Activated T-cell treated with anti-CD3 and anti-CD28 coated beads for 24 hours (primary cell): ENCODE data around the gene SPESP1.

Experiments used
- DNase-seq: peaks from one replicate; pipeline ENCODE4 v3.0.0-alpha.2; 2020; ENCODE audit warnings: low read depth

Gene SPESP1

DNA sequence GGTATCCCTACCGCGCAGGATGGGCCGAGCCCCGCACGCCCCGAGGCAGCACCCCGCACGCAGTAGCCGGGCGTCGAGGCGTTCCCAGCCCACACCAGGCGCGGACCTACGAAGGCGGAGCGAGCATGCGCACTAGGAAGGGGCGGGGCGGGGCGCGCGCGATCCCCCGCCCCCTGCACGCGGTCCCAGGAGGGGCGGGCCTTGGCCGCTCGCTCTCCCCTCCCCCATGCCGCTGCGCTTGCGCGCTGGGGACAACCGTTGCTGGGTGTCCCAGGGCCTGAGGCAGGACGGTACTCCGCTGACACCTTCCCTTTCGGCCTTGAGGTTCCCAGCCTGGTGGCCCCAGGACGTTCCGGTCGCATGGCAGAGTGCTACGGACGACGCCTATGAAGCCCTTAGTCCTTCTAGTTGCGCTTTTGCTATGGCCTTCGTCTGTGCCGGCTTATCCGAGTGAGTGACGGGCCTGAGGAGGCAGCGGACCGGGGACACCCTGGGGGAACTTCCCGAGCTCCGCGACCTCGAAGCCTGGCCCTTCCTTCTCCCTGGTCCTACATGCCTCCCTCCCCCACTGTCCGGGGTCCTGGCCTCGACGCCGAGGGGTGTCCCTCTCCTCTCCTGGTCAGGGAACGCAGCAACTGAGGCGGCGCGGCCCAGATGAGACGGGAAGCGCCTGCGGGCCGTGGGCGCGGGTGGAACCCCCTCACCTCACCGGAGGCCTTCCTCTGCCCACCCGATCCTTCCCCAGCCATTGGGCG lies at the start of gene SPESP1:
TSS of gene SPESP1 (plus strand) at position 258 of the 755 bp plus-strand sequence. CDS start at position 387, 129 bp downstream.
- peak; percentile 25 for DNase-seq

DNA sequence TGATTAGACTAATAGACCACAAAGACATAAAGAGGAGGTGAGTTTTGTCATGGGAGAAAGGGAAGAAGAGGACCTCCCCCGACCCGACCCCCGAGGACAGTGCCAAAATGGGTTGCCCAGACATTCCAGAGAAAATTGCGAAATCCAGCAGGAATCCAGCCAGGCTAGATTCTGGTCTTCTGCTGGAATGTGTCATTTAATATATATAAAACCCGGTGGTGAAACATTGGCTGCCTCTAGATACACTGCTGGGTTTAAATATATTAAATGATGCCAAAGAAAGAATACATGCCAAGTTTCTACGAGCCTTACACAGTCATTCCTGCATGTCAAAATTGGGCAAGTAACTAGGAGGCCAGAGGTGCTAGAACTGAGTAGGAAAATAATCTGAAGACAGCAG lies 45.3 kb upstream of the SPESP1 start:
- DNase-seq = no peak

DNA sequence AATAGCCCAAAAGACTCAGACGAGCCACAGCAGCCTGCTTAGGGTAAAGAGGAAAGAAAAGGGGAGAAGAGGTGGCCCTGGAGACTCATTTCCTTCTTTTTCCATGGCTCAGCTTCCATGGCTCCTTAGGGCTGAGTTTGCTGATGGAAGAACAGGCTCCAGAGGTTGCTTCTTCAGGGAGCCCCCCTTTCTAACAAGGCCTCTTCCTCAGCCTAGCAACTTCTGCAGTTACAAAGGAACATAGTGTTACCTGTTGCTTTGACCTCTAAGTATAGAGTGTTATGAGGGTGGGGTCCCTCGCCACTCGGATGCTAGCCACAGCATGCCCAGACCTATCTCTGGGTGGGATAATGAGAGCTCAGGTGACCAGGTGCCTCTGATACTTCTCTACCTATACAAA lies 43.2 kb upstream of the SPESP1 start:
- DNase-seq = no peak

DNA sequence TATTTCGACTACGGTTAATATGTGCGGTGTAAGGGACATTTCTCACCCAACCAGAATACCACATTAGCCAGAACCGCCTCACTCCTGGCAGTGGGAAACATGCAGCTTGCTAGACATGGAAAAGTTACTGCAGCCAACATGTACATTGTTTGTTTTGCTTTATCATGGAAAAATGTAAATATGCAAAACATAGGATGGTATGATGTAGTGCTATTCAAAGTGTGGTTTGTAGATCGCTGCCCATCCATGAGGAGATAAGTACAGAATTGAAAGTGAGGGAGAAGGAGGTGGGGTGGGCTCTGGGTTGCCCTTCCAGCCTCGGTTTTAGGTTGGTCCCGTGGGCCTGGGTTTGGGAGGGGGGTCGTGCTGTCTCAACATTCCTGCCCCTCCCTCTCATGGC lies 42.5 kb upstream of the SPESP1 start:
- DNase-seq = no peak

DNA sequence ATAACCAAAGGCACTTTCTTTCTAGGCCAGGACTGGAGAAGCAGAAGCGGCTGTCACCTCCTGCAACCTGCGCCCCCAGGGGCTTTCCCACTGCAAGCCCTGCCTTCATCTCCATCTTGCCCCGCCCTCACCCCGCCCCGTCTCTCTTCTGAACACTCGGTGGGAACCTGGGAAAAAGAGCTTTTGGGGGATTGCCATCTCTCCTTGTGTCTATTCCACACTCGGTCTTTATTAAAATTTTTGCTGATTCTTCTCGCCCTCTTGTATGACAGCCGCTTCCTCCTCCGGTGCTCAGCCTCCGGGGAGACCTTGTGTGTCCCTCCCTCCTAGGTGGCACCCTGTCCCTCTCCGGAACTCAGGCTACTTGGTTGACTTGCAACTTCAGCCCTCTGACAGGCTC lies 41.9 kb upstream of the SPESP1 start:
- DNase-seq = no peak

DNA sequence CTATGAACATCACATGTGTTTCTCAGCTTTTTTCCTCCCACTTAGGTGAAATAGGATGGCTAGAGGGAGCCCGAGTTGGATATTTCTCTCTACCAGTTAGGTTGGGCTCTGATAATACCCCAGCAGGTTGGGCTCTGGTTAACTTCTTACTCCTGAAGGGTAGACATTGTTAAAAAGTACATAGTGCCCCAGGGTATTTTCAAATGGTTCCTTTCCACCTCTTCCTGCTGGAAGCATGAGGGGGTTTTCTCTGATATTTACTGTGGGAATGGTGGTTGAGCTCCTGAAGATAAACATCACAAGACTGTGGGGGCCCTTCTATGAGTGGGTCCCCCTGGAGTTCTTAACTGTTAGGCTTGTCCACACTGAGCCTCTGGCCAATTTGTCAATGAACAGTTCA lies 36.1 kb upstream of the SPESP1 start:
- no peak for DNase-seq

DNA sequence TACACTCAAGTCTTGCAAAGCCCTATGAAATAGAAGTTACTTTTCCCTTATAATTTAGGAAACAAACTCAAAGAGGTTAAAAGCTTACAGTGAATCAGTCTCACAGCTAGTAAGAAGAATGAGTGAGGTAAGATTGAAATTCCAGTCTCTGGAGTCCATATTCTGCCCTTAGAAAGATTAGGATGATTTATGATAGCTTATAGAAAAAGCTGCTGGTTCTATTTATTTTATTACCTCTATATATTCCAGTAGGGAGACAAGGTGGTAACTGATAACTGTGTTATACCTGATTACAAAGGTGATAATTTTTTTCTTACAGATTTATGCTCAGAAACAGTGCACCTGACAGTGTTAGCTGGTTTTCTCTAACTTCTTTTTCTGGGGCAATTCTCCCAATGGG lies 34.1 kb upstream of the SPESP1 start:
- DNase-seq = no peak

DNA sequence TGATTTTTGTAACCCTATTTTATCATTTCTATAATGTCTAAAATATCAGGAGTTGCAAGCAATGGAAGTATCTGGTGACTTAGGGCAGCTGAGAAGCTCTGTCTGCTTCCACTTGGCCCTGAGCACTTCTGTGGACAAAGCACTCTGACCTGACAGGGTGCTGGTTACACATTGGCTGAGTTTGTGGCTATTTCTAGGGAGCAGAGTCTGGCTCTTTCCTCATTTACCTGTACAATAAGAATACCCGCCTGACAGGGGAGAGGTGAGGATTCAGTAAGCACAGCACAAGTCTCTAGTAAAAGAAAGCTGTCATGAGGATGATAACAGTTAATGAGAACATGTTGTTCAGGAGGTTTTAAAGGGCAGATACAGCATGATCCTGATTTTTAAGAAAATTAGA lies 33.3 kb upstream of the SPESP1 start:
- DNase-seq = no peak

DNA sequence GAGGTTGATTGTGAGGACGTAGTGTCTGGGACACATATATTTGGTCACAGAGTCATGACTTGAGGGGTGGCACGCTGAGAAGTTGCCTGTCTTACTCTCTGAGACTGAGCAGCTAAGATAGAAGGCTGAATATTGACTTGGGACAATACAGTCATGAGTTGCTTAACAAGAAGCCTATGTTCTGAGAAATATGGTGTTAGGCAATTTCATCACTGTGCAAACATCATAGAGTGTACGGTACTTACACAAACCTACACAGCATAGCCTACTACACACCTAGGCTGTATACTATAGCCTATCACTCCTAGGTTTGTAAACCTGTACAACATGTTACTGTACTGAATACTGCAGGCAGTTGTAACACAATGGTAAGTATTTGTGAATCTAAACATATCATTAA lies 30.3 kb upstream of the SPESP1 start:
- DNase-seq = no peak

DNA sequence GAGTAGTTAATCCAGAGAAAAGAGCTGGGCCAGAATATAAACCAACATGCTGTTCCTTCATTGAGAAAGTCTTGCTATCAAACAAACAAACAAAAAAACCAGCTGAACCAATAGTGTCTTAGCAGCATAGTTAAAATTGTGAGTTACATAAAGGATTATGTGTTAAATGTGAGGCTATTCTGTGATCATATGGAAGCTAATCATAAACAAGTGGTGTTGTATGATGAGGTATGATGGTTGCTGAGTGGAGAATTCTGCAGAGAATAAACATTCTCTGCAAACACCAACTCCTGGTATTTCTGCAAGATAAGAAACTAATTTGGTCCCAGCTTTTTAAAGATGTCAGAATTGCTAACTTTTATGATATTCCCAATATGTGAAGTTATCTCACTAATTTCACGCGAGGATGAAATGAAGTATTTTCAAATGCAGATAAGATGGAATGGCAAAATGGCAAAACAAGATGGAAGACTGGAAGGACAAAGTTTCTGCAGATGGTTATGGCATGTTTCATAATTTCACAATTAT lies 22.9 kb upstream of the SPESP1 start:
- no peak for DNase-seq

DNA sequence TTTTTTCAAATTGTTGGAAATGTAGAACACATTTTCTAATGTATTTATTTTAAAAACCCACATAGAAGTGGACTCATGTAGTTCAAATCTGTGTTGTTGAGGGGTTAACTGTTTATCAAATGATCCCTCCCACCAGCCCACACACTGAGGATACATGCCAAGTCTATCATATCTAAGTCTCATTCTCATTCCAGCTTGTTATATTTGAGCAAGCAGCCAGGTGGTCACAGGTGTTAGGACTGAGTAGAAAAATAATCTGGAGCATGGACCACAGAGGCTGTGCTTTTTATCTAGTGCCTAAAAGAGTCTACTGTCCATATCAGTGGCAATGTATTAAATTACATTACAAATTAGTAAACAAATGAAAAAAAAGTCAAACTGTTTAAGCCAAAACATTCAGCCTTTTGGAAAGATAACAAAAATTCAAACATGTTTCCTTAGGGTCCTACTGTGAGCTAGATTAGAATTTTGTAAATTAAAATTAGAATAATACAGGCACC lies 20.7 kb upstream of the SPESP1 start:
- no peak for DNase-seq

DNA sequence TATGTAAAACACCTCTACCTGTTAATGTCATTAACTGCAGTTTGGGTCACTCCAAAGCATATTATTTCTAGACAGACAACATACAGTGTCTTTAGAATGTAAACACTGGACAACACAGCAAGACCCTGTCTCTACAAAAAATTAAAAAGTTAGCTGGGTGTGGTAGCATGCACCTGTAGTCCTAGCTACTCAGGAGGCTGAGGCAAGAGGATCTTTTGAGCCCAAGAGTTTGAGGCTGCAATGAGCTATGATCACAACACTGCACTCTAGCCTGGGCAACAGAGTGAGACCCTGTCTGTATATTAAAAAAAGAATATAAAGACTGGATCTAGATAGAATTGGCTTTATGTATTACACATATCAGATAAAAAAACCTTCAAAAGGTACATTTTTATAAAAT lies 20.0 kb upstream of the SPESP1 start:
- no peak for DNase-seq

DNA sequence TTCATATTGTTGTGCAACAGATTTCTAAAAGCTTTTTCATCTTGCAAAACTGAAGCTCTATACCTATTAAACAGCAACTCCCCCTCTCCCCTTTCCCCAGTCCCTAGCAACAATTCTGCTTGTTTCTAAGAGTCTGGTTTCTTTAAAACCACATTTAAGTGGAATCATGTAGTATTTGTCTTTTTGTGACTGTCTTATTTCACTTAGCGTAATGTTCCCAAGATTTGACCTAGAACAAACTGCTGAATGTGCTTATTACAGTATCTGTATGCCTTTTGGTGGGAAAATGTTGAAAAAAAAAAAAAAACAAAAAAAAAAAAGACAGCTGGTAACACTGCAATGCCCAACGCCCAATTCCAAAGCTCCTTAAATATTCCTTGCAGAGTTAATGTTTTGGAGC lies 19.5 kb upstream of the SPESP1 start:
- no peak for DNase-seq

DNA sequence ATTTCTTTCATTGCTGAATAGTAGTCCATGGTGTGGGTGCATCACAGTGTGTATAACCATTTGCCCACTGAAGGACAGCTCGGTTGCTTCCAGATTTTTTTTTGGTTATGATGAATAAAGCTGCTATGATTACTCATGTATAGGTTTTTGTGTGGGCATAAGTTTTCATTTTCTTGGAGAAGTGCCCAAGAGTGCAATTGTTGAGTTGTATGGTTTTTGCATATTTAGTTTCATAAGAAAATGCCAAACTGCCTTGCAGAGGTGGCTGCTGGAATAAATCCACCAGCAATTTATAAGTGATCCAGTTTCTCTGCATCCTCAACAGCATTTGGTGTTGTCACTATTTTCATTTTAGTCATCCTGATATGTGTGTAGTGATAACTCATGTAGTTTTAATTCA lies 8.4 kb upstream of the SPESP1 start:
- no peak for DNase-seq

DNA sequence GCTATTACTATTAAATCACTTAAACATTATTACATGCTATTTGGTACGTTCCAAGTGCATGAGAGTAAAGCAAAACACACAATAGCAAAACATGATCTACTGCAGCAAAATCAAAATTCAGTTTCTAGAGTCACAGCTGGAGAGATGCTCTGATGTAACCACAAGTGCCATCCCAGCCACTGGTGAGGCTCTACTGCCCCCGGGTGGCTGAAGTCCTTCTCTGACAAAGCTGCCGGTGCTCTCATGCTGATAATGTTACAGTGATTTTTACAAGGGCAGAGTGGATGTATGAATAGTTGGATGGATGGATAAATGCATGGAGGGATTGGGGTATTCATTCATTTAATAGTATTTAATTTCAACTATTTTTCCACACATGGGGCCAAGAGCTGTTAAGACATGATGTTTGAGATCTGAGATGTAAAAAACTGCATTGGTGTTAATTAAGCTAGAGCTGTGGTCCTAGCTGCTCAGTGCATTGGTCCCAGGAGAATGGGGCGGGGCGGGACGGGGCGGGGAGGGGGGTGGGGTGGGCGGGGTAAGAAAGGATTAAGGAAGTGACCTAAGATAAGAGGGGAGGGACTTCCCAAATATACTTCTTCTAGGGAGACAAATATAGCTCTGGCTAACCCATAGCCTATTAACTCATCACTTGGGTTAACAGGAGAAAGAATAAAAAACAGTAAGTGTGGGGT lies 5.3 kb upstream of the SPESP1 start:
- DNase-seq = peak; percentile 40

DNA sequence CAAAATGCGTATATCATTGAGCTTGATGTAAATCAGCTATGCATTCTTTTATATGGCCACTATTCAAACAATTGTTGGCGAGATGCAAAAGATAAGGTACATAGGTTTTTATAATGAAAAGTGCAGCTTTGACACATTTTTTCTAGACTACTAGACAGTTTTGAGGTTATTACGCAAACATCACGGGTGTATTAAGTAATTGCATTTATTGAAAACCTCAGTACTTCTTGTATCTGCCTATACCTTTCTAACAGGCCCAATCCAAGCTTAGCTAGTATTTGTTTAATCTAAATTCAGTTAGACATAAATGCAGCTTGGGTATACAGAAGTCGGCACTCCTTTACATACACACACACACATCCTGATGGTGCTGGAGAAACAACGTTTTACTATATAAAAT lies 2.7 kb downstream of the SPESP1 start:
- no peak for DNase-seq

DNA sequence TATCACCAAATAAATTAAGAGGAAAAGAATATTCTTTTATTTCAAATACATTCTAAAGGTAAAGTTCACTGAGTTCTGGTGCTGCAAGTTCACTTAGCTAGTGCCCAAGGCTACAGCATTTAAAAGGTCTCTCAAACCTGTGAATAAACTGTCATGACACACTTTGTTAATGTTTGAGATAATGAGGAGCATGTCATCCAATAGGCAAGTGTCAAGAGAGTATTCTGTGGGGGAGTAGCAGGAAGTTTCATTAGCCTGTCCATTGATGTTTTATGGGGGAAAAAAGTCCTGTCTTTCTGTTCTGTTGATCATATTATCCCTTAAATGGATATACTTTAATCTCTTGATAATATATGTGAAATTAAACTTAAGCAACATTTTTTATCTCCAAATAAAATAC lies 4.0 kb downstream of the SPESP1 start:
- no peak for DNase-seq

DNA sequence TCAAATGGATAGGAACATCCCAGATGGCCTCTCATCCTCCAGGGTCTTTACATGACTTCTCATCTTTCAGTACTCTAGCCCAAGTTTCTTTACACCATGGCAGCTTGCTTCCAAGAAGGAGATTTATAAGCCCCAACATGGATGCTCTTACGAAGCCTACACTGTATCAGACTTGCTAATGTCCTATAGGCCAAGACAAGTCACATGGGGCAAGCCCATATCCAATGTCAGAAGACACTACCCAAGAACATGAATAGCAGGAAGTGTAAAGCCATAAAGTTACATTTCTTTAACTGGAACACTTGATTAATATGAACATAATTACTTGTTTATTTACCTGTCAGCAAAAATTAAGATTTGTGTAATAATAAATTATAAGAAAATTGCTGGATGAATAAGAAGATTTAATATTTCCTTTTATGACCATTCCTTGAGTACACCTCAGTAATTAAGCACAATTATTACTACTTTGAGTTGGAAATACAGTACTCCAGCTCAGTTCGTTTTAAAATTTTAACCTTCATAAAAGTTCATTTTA lies 5.1 kb downstream of the SPESP1 start:
- DNase-seq = no peak

DNA sequence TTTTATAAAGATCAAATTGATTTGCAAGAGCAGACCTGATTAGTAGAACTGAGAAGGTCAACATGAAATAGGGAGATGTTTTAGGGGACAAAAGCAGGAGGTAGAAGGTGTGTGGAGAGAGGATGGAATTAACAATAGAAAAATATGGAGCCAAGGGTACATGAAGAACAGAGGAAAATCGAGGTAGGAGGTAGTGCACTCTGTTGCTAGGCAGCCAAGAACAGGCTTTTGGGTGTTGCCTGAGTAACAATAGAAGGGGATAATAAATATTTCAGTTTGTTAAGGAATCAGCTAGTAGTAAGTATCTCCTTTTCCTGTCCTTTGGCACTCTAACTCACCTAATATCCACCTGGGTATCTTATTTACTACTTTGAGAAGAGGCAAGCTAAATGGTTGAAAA lies 9.2 kb downstream of the SPESP1 start:
- no peak for DNase-seq

DNA sequence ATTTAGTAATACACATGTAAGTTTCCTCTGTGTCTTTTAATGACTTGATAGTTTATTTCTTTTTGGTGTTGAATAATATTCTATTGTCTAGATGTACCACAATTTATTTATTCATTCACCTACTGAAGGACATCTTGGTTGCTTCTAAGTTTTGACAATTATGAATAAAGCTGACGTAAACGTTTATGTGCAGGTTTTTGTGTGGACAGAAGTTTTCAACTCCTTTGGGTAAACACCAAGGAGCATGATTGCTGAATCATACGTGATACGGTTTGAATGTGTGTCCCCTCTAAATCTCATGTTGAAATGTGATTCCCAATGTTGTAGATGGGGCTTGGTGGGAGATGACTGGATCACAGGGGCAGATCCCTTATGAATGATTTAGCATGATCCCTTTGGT lies 21.5 kb downstream of the SPESP1 start:
- DNase-seq = no peak

DNA sequence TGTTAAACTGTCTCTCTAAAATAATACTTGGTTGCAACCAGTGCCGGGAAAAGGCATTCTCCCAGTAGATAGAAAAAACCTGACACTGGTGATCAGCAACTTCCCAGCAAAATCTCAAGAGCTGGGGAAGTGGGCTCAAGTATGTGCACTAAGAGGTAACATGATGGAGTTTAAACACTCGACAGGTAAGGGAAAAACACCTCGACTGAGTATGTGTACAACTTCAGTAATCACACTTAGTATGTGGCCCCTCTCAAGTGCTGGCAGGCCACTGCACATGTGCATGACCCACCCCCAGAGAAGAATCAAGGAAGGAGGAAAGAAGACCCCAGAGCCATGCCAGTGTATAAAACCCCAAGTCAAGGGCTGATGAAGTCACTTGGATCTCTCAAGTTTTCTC lies 27.4 kb downstream of the SPESP1 start:
- no peak for DNase-seq

DNA sequence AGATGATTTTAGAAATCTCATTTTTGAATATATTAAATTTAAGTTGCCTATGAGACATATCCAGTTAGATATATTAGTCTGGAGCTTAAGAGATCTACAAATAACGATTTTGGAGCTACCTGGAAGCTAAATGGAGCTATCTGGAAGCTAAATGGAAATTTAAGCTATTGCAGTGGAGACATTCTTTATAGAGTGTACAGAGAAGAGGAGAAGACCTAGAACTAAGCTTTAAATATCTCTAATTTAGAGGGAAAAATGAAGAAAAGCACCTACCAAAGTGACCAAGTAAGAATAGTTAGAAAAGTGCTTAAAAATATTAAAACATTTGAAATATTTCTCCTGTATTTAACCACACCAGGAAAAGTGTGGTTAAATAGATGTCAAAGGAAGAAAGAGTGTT lies 28.3 kb downstream of the SPESP1 start:
- DNase-seq = no peak

DNA sequence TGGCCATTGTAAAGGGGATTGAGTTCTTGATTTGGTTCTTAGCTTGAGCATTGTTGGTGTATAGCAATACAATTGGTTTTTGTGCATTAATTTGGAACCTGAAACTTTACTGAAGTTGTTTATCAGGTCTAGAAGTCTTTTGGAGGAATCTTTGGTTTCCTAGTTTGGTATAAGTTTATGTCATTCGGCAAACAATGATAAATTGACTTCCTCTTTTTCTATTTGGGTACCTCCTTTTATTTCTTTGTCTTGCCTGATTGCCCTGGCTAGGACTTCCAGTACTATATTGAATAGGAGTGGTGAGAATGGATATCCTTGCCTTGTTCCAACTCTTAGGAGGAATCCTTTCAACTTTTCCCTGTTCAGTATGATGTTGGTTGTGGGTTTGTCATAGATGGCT lies 32.1 kb downstream of the SPESP1 start:
- no peak for DNase-seq
